ENCODE measurements around the gene DLX3.

DNA sequence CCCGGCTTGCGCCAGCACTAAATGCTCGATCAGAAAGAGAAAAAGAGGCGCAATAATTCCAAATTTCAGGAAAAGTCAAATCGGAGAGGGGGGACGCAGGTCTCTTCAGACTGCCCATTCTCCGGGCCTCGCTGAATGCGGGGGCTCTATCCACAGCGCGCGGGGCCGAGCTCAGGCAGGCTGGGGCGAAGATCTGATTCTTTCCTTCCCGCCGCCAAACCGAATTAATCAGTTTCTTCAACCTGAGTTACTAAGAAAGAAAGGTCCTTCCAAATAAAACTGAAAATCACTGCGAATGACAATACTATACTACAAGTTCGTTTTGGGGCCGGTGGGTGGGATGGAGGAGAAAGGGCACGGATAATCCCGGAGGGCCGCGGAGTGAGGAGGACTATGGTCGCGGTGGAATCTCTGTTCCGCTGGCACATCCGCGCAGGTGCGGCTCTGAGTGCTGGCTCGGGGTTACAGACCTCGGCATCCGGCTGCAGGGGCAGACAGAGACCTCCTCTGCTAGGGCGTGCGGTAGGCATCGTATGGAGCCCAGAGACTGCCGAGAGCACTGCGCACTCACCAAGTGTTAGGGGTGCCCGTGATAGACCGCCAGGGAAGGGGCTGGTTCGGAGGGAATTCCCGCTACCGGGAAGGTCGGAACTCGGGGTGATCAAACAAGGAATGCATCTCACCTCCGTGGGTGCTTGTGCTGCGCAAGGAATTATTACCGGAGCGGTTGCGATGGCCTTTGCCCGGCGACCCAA, 30.1 kb downstream of the DLX3 start:
- TF ChIP-seq EZH2 (IDR thresholded peaks at IDR 0.05) (no peak), POLR2AphosphoS5 (IDR thresholded peaks at IDR 0.05; ENCODE audit: borderline replicate concordance, low read depth, low read length) (no peak), FOXP2 (optimal IDR thresholded peaks at IDR 0.05; ENCODE audit: control extremely low read depth, extremely low read length, insufficient read depth) (no peak)
